ENCODE data around the gene MYB. TPM values are rescaled to one million over a fixed set of nuclear protein-coding genes. Genes with fewer than 3 reads are reported as not detected.
"Not testable (repeated sequence)": the region's sequence is repeated elsewhere in the genome, so short reads cannot be mapped to it uniquely, and the experiment has no call there.

The MYB gene
- total RNA-seq: 0.29 and 0.47 TPM in 2 replicates

GRCh38 chr6:135180542-135181332 lies at the start of gene MYB:
Gene MYB (plus strand): TSS chr6:135181308. CDS start chr6:135181514, 206 bp downstream.
- DNase-seq (ENCODE audit: extremely low read depth, low read depth, low spot score): no peak

- DNase-seq (ENCODE audit: extremely low read depth, low read depth, low spot score): no peak
Observed at GRCh38 chr6:135132776-135133175, 48.3 kb upstream of the MYB start.

- DNase-seq (ENCODE audit: extremely low read depth, low read depth, low spot score): no peak
Observed at GRCh38 chr6:135135835-135136234, 45.3 kb upstream of the MYB start.

- DNase-seq (ENCODE audit: extremely low read depth, low read depth, low spot score): no peak
Observed at GRCh38 chr6:135137826-135138225, 43.3 kb upstream of the MYB start.

- DNase-seq (ENCODE audit: extremely low read depth, low read depth, low spot score): no peak
Observed at GRCh38 chr6:135141182-135141581, 39.9 kb upstream of the MYB start.

GRCh38 chr6:135141728-135142127 lies 39.4 kb upstream of the MYB start:
- no peak for DNase-seq (ENCODE audit: extremely low read depth, low read depth, low spot score)

GRCh38 chr6:135142232-135142631 lies 38.9 kb upstream of the MYB start:
- not testable (repeated sequence) for DNase-seq (ENCODE audit: extremely low read depth, low read depth, low spot score)

- no peak for DNase-seq (ENCODE audit: extremely low read depth, low read depth, low spot score)
Observed at GRCh38 chr6:135144673-135145062, 36.4 kb upstream of the MYB start.

GRCh38 chr6:135145063-135145800 lies 35.9 kb upstream of the MYB start:
- no peak for DNase-seq (ENCODE audit: extremely low read depth, low read depth, low spot score)

GRCh38 chr6:135146162-135146934 lies 34.8 kb upstream of the MYB start:
- DNase-seq (ENCODE audit: extremely low read depth, low read depth, low spot score): no peak

GRCh38 chr6:135147637-135148592 lies 33.2 kb upstream of the MYB start:
- DNase-seq (ENCODE audit: extremely low read depth, low read depth, low spot score): no peak

- no peak for DNase-seq (ENCODE audit: extremely low read depth, low read depth, low spot score)
Observed at GRCh38 chr6:135148889-135149288, 32.2 kb upstream of the MYB start.

- no peak for DNase-seq (ENCODE audit: extremely low read depth, low read depth, low spot score)
Observed at GRCh38 chr6:135149376-135149775, 31.7 kb upstream of the MYB start.

GRCh38 chr6:135150481-135150880 lies 30.6 kb upstream of the MYB start:
- not testable (repeated sequence) for DNase-seq (ENCODE audit: extremely low read depth, low read depth, low spot score)

- not testable (repeated sequence) for DNase-seq (ENCODE audit: extremely low read depth, low read depth, low spot score)
Observed at GRCh38 chr6:135154125-135154524, 27.0 kb upstream of the MYB start.

GRCh38 chr6:135158397-135158796 lies 22.7 kb upstream of the MYB start:
- DNase-seq (ENCODE audit: extremely low read depth, low read depth, low spot score): no peak

GRCh38 chr6:135159531-135159930 lies 21.6 kb upstream of the MYB start:
- no peak for DNase-seq (ENCODE audit: extremely low read depth, low read depth, low spot score)

- DNase-seq (ENCODE audit: extremely low read depth, low read depth, low spot score): no peak
Observed at GRCh38 chr6:135161411-135162395, 19.4 kb upstream of the MYB start.
